Uterus (tissue), 4 donors: Measurements from ENCODE around the gene TIGD7. TPM values are rescaled to one million over a fixed set of nuclear protein-coding genes. Genes with fewer than 3 reads are reported as not detected.

Experiments used
- DNase-seq, 2 donors: peaks; one replicate each; pipeline ENCODE4 v3.0.0-alpha.2; 2019 to 2020
- H3K27ac ChIP-seq, 2 donors: fragments of 200-600 bp; sonication (generic); 1 replicate in 1 of 2; 2 replicates in 1 of 2; pipeline ENCODE4 v1.5.1; 2016 to 2018
- H3K27me3 ChIP-seq, 2 donors: fragments of 200-600 bp; sonication (generic); one replicate each; pipeline ENCODE4 v1.5.1; 2018 to 2019; ENCODE audit warnings: control low read depth in 1 of 2
- H3K36me3 ChIP-seq, 2 donors: fragments of 200-600 bp; sonication (generic); one replicate each; pipeline ENCODE4 v1.5.1; 2019; ENCODE audit warnings: control low read depth in 1 of 2
- H3K4me1 ChIP-seq, 2 donors: fragments of 200-600 bp; sonication (generic); one replicate each; pipeline ENCODE4 v1.5.1; 2018 to 2019; ENCODE audit warnings: control low read depth in 1 of 2
- H3K4me3 ChIP-seq, 2 donors: fragments of 200-600 bp; sonication (generic); 1 replicate in 1 of 2; 2 replicates in 1 of 2; pipeline ENCODE4 v1.5.1; 2018 to 2019; ENCODE audit warnings: mild to moderate bottlenecking in 1 of 2
- H3K9me3 ChIP-seq, 2 donors: fragments of 200-600 bp; sonication (generic); one replicate each; pipeline ENCODE4 v1.5.1; 2019; ENCODE audit warnings: control low read depth in 1 of 2
- CTCF ChIP-seq, 4 experiments: fragments of 200-600 bp in 2 of 4; fragments of 450-650 bp in 2 of 4; sonication (generic) in 2 of 4; IDR thresholded peaks; one replicate each; pipeline ENCODE4 v1.5.1; 2016 to 2019; ENCODE audit warnings: antibody characterized with exemption in 4 of 4, mild to moderate bottlenecking in 2 of 4, moderate library complexity in 1 of 4
- POLR2A ChIP-seq, 2 donors: fragments of 450-650 bp; IDR thresholded peaks; one replicate each; pipeline ENCODE4 v1.6.1; 2016; ENCODE audit warnings: antibody characterized with exemption in 2 of 2, mild to moderate bottlenecking in 1 of 2, moderate library complexity in 1 of 2
- intact Hi-C: fragments of 100-400 bp; cut with DNase I; formaldehyde crosslinking; loops from one replicate; pipeline ENCODE4 v1.15.1; 2023; ENCODE audit warnings: low total_unique reads
- total RNA-seq, 4 donors: library from RNA; depleted of rRNA in 3 of 4; stranded (reverse); fragments of >200 nt in 3 of 4; gene quantifications; one replicate each; pipeline versions ENCODE4 v1.1.0 to v1.2.4, GENCODE V29; 2014 to 2023
- donor health status: DM: yes; HTN: yes; CAD: no.

The TIGD7 gene
- total RNA-seq, 4 donors from 2014 or later = 1.5 to 21.8 (median 10.1) TPM

GRCh38 chr16:3328643-3329042 lies 23.4 kb upstream of the TIGD7 start:
- Histone ChIP-seq H3K9me3 (no peaks in the 10 kb centered on the region), H3K4me1 (no peaks in the 10 kb centered on the region), H3K27ac (no peak overlapping the region), H3K4me3 (no peak overlapping the region), H3K27me3 (no peaks in the 10 kb centered on the region), H3K36me3 (no peaks in the 10 kb centered on the region)
- TF ChIP-seq CTCF (IDR thresholded peaks at IDR 0.05) (no peak), POLR2A (IDR thresholded peaks at IDR 0.05) (no peak)
- no peak for DNase-seq
- intact Hi-C loops = no loop called here

GRCh38 chr16:3328104-3328503 lies 22.9 kb upstream of the TIGD7 start:
- no peak for TF ChIP-seq CTCF (IDR thresholded peaks at IDR 0.05)
- no peak for TF ChIP-seq POLR2A (IDR thresholded peaks at IDR 0.05)
- Histone ChIP-seq H3K27ac (no peak overlapping the region), H3K4me3 (no peak overlapping the region), H3K4me1 (no peaks in the 10 kb centered on the region), H3K36me3 (no peaks in the 10 kb centered on the region), H3K27me3 (no peaks in the 10 kb centered on the region), H3K9me3 (no peaks in the 10 kb centered on the region)
- intact Hi-C loops = no loop called here
- DNase-seq = no peak

- DNase-seq = no peak
- intact Hi-C loops = no loop called here
- TF ChIP-seq POLR2A (IDR thresholded peaks at IDR 0.05) (no peak), CTCF (IDR thresholded peaks at IDR 0.05) (no peak)
- Histone ChIP-seq H3K9me3 (no peaks in the 10 kb centered on the region), H3K36me3 (no peaks in the 10 kb centered on the region), H3K27me3 (no peaks in the 10 kb centered on the region), H3K27ac (no peak overlapping the region), H3K4me3 (no peak overlapping the region), H3K4me1 (no peaks in the 10 kb centered on the region)
These were observed 22.3 kb upstream of the TIGD7 start for GRCh38 chr16:3327514-3327913.

- no peaks in the 10 kb centered on the region for H3K36me3 ChIP-seq
- H3K27me3 ChIP-seq = no peaks in the 10 kb centered on the region
- no peaks in the 10 kb centered on the region for H3K4me1 ChIP-seq
- intact Hi-C loops = no loop called here
- no peak overlapping the region for H3K27ac ChIP-seq
- DNase-seq = no peak
- H3K4me3 ChIP-seq = no peak overlapping the region
- TF ChIP-seq CTCF (IDR thresholded peaks at IDR 0.05) (no peak), POLR2A (IDR thresholded peaks at IDR 0.05) (no peak)
- peaks cover 0 to 44% of the 10 kb centered on the region in 2 donors for H3K9me3 ChIP-seq
These were observed 16.6 kb upstream of the TIGD7 start for GRCh38 chr16:3321816-3322215.

- Histone ChIP-seq H3K4me3 (no peak overlapping the region), H3K27me3 (no peaks in the 10 kb centered on the region), H3K36me3 (no peaks in the 10 kb centered on the region), H3K9me3 (peaks cover 0 to 84% of the 10 kb centered on the region in 2 donors), H3K4me1 (no peaks in the 10 kb centered on the region), H3K27ac (no peak overlapping the region)
- intact Hi-C loops = no loop called here
- DNase-seq = no peak
- TF ChIP-seq CTCF (IDR thresholded peaks at IDR 0.05) (no peak), POLR2A (IDR thresholded peaks at IDR 0.05) (no peak)
These were observed 12.2 kb upstream of the TIGD7 start for GRCh38 chr16:3317315-3317999.
